TTC549 (cell line): ENCODE results near the gene ID1.
"Not testable (repeated sequence)": the region's sequence is repeated elsewhere in the genome, so short reads cannot be mapped to it uniquely, and the experiment has no call there.

ENCODE experiments used
- FAIRE-seq: peaks from 2 replicates; lab custom pipeline; 2012; peaks lifted over from hg19 to GRCh38; lab: Jason Lieb, UNC

The ID1 gene

GRCh38 chr20:31573555-31574321, 31.4 kb upstream of the ID1 start:
- no peak for FAIRE-seq

DNA sequence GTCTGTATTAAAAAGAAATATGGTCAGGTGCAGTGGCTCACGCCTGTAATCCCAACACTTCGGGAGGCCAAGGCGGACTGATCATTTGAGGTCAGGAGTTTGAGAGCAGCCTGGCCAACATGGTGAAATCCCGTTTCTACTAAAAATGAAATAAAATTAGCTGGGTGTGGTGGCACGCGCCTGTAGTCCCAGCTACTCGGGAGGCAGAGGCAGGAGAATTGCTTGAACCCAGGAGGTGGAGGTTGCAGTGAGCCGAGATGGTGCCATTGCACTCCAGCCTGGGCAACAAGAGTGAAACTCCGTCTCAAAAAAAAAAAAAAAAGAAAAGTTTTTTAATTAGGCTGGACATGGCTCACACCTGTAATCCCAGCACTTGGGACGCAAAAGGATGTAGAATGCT, 30.1 kb upstream of the ID1 start:
- not testable (repeated sequence) for FAIRE-seq

- FAIRE-seq = no peak
Measured at GRCh38 chr20:31576751-31577150, 28.3 kb upstream of the ID1 start.

DNA sequence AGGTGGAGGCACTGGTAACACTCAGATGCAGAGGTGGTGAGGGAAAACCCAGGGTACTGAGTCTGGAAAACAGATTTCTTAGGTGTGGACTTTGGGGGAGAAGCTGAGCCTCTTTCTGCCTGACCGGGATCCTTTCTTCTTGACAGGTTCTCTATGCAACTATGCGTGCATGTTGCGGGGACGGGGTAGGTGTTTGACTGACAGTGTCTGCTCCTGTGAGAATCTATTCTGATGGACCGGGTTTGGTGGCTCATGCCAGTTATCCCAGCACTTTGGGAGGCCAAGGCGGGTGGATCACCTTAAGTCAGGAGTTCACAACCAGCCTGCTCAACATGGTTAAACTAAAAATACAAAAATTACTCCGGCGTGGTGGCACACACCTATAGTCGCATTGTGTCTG, 27.9 kb upstream of the ID1 start:
- no peak for FAIRE-seq

GRCh38 chr20:31578448-31579138, 26.5 kb upstream of the ID1 start:
- no peak for FAIRE-seq

DNA sequence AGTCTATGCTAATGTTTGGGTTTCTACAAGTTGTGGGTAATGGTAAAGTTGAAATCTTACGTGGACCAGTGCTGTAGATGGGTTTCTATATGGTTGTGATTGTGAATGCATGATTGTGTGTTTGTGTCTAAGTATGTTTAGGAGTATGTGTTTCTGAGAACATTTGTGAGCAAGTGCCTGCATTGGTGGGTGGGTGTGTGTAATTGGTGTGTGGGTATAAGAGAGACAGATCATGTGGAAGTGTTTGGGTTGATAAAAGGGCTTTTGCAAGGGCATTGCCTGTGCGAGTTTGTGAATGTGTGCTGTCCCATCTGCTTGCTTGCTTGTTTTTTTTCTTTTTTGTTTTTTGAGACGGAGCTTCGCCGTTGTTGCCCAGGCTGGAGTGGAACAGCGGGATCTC, 25.8 kb upstream of the ID1 start:
- FAIRE-seq = no peak

- not testable (repeated sequence) for FAIRE-seq
Measured at GRCh38 chr20:31579941-31580651, 25.0 kb upstream of the ID1 start.

GRCh38 chr20:31580706-31581105, 24.4 kb upstream of the ID1 start:
- FAIRE-seq = no peak

- FAIRE-seq = no peak
Measured at GRCh38 chr20:31581391-31581790, 23.7 kb upstream of the ID1 start.

DNA sequence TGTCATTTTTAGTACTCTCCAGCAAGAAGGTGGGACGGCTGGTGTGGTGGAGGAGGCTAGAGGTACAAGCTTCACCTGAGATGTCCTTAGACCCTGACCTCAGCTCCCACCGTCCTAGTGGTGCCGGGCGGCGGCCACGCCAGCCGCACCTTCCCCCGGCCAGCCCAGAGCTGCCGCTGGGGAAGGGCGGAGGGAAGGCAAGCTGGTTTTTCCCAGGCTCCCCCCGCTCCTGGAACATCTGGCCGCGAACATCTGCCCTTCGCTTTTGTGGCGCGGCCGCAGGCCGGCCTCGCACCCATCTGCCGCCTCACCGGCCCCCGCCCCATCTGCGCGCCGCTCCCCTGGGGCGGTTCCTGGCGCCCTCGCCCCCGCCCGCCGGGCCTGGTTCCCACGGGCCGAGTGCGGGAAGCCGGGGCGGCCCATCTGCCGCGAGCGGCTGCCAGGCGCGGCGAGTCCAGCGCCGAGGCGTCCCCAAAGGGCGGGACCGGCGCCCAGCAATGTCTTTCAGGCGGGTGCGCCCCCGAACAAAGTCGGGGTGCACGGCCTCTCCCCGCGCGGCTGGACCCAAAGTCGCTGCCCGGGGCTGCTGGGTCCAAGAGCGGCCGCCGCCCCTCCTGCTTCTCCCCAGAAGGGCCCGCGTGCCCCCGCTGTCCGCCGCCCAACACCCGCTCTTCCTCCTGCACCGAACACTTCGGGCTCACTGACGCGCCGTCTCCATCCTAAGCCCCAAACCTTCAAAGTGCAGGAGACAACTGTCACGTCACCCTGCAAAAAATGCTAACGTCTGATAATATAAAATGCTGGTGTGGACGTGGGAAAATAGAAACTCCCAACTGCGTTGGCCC, 17.3 kb upstream of the ID1 start:
- FAIRE-seq = no peak

DNA sequence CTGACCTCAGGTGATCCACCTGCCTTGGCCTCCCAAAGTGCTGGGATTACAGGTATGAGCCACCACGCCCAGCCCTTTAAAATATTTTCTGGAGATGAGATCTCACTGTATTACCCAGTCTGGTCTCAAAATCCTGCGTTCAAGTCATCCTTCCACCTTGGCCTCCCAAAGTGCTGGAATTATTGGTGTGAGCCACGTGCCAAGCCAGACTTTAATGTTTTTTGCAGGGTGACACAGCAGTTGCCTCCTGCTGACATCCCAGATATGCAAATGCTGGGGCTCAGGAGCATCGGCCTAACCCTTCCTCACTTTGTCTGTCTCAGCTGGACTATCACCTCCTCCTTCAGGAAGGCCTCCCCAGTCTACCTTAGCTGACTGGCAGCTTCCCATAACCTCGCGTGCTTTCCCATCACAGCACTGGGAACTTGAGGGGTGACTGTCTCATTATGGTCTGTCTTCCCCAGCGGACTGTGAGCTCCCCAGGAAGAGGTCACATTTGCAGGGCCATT, 14.3 kb upstream of the ID1 start:
- no peak for FAIRE-seq

GRCh38 chr20:31593221-31594001, 11.7 kb upstream of the ID1 start:
- no peak for FAIRE-seq

GRCh38 chr20:31594002-31594557, 11.0 kb upstream of the ID1 start:
- FAIRE-seq = no peak

- no peak for FAIRE-seq
Measured at GRCh38 chr20:31594558-31595379, 10.3 kb upstream of the ID1 start.

DNA sequence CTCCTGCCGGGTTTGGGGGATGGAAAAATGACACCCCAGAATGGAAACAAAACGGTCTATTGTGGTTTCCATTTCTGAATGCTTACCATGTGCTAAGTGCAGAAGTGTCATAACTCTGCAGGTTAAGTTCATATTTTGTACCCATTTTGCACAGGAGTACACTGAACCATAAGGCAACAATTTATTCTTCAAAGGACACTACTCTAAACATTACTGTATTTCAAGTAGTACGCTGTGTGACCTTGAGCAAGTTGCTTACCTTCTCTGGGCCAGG, 9.8 kb upstream of the ID1 start:
- FAIRE-seq = no peak

DNA sequence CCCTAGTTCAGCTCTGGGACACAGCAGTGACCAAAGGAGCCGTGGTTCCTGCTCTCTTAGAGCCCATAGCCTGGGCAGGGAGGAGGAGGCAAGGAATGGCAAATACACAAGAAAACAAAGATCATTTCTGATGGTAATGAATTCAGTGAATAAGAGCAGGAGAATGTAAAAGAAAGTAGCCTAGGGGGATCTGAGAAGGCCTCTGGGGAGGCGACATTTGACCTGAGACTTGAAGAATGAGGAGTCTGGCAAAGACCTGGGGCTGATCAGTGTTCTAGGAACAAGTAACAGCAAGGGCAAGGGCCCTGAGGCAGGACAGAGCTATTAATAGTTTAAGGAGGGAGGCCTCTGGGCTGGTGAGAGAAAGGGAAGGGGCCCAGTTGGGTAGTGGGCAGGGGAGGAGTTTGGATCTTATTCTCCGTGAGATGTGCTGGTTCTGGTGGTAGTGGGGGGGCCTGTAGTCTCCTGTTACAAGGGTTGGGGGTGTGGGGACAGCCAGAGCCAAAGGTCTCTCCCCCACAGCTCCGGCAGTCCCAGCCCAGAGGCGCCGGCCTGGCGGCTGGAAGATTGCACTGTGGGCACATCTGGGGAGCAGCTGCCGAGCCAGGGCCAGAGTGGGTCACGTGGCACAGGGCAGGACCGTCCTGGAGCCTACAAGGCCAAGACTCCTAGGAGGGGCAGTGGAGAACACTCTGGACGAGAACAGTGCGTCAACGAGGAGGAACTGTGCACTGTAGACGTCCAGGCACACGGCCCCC, 9.3 kb upstream of the ID1 start:
- peak; percentile 85 for FAIRE-seq

DNA sequence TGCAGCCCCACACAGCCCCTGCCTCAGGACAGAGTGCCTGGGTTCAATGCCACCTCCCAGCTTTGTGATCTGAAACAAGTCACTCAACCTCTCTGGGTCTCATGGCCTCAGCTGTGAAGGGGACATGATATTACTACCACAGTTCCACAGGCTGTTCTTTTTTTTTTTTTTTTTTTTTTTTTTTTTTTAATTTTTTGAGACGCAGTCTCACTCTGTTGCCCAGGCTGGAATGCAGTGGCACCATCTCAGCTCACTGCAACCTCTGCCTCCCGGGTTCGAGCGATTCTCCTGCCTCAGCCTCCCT, 8.7 kb upstream of the ID1 start:
- not testable (repeated sequence) for FAIRE-seq

DNA sequence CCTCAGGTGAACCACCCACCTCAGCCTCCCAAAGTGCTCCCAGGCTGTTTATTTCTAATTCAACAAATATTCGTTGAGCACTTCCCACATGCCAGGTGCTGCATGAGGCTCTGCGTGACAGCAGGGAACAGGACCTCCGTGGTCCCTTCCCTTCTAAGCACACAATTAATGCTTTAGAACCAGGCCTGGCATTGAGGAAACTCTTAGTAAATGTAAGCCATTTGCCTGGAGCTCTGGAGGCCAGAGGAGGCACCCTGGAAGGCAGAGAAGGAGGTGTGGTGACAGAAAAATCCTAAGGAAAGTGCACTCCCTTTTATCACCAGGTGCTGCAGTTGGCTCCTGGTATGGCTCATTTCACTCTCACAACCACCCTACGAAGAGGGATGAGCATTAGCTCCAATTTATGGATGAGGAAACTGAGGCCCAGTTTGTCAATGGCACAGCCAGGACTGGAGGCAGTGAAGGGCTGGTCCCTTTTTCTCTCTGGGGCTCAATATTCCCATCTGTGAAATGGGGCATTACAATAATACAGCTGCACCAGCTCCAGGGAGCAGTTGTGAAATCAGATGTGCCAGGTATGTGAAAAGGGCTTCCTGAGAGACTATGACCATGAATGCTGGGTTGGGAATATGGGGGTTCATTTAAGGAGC, 8.1 kb upstream of the ID1 start:
- FAIRE-seq = no peak

DNA sequence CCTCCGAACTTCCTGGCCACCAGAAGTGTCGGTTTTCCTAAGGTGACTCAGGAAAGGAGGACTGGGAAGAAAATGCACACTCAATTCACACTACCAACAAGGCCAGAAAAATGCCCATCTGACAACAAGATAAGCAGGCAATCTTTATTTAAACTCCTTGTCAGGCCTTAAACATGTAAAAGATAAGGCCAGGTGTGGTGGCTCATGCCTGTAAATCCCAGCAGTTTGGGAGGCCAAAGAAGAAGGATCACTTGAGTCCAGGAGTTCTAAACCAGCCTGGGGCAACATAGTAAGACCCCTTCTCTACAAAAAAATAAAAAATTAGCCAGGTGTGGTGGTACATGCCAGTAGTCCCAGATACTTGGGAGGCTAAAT, 7.6 kb upstream of the ID1 start:
- FAIRE-seq = no peak

- no peak for FAIRE-seq
Measured at GRCh38 chr20:31602431-31602778, 2.7 kb upstream of the ID1 start.
